Progenitor cell of endocrine pancreas (in vitro differentiated cells): ENCODE results near the gene PDPK1. TPM values are rescaled to one million over a fixed set of nuclear protein-coding genes. Genes with fewer than 3 reads are reported as not detected.

Experiments used
- DNase-seq: peaks from one replicate; pipeline ENCODE4 v3.0.0; 2021; ENCODE audit warnings: low spot score; ENCODE audit not compliant: unreplicated experiment
- H3K27ac Mint-ChIP-seq: 2 replicates; pipeline ENCODE4 v1.8.0; 2021; ENCODE audit warnings: mild to moderate bottlenecking, moderate library complexity, mixed read lengths
- H3K27me3 Mint-ChIP-seq: 2 replicates; pipeline ENCODE4 v1.8.0; 2021; ENCODE audit warnings: mixed read lengths
- H3K36me3 Mint-ChIP-seq: 2 replicates; pipeline ENCODE4 v1.8.0; 2022; ENCODE audit warnings: mixed read lengths; ENCODE audit not compliant: insufficient read depth
- H3K4me1 Mint-ChIP-seq: 2 replicates; pipeline ENCODE4 v1.8.0; 2021; ENCODE audit warnings: low read depth, mixed read lengths
- H3K4me3 Mint-ChIP-seq: 2 replicates; pipeline ENCODE4 v1.8.0; 2021; ENCODE audit warnings: low read depth, mild to moderate bottlenecking, moderate library complexity, mixed read lengths
- H3K9me3 Mint-ChIP-seq: 2 replicates; pipeline ENCODE4 v1.8.0; 2021; ENCODE audit warnings: low read depth, mixed read lengths
- long read RNA-seq: library from polyadenylated mRNA; unstranded; transcript quantifications from one replicate; pipeline ENCODE4 v2.0.0, GENCODE V29; 2020
- total RNA-seq: library from RNA; stranded (reverse); gene quantifications from 2 replicates; pipeline ENCODE4 v1.2.1, GENCODE V29; 2021
- TF ChIP-seq, protein P1 (sequence below): fragments of 200-600 bp; sonication (generic); IDR thresholded peaks from one replicate; pipeline ENCODE4 v1.5.0; 2021; ENCODE audit warnings: antibody characterized with exemption, mild to moderate bottlenecking; ENCODE audit not compliant: unreplicated experiment

The PDPK1 gene
- total RNA-seq = 45.0 and 45.1 TPM in 2 replicates
- long read RNA-seq, full-length matches to known transcripts = 20 of 29 reads
- long read RNA-seq, partial matches to known transcripts = 2 of 29 reads
- long read RNA-seq, other reads (novel, unspliced or antisense) = 7 of 29 reads

GRCh38 chr16:2537451-2538379, at the start of gene PDPK1:
Gene PDPK1, plus strand, starts transcription at chr16:2538021. Its CDS starts 92 bp downstream, at chr16:2538113.
- TF ChIP-seq, protein P1, sequence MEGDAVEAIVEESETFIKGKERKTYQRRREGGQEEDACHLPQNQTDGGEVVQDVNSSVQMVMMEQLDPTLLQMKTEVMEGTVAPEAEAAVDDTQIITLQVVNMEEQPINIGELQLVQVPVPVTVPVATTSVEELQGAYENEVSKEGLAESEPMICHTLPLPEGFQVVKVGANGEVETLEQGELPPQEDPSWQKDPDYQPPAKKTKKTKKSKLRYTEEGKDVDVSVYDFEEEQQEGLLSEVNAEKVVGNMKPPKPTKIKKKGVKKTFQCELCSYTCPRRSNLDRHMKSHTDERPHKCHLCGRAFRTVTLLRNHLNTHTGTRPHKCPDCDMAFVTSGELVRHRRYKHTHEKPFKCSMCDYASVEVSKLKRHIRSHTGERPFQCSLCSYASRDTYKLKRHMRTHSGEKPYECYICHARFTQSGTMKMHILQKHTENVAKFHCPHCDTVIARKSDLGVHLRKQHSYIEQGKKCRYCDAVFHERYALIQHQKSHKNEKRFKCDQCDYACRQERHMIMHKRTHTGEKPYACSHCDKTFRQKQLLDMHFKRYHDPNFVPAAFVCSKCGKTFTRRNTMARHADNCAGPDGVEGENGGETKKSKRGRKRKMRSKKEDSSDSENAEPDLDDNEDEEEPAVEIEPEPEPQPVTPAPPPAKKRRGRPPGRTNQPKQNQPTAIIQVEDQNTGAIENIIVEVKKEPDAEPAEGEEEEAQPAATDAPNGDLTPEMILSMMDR = no peak
- no peaks in the 10 kb centered on the region for H3K9me3 Mint-ChIP-seq
- DNase-seq = peak; percentile 90
- H3K4me3 Mint-ChIP-seq = peak within 1 kb of the TSS; percentile 75
- peak within 1 kb of the TSS; percentile 80 for H3K27ac Mint-ChIP-seq
- no peaks in the 10 kb centered on the region for H3K36me3 Mint-ChIP-seq
- peaks cover 11% of the 10 kb centered on the region for H3K4me1 Mint-ChIP-seq
- no peaks in the 10 kb centered on the region for H3K27me3 Mint-ChIP-seq

DNA sequence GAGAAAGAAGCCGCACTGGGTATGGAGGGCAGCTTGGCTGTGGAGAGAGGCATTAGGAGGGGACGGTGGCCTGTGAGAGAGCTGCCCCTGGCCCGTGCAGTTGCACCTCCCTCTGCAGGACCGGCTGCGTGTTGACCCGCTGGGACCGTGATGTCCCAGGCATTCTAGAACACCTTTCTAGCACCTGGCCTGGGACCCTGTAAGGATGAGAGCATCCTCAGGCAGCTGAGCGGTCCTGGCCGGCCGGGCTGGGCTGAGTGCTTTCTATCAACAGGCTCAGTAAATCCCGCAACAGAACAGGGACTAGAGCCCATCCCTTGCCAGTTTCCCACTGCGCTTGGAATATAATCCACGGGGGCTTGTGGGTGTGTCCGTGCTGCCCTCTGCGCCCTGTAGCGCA, 48.2 kb upstream of the PDPK1 start:
- peaks cover 8% of the 10 kb centered on the region for H3K4me1 Mint-ChIP-seq
- no peak overlapping the region for H3K27ac Mint-ChIP-seq
- no peaks in the 10 kb centered on the region for H3K27me3 Mint-ChIP-seq
- TF ChIP-seq, protein P1 = no peak
- H3K36me3 Mint-ChIP-seq = no peaks in the 10 kb centered on the region
- H3K4me3 Mint-ChIP-seq = no peak overlapping the region
- no peak for DNase-seq
- H3K9me3 Mint-ChIP-seq = no peaks in the 10 kb centered on the region

- H3K27ac Mint-ChIP-seq = no peak overlapping the region
- DNase-seq = no peak
- no peaks in the 10 kb centered on the region for H3K9me3 Mint-ChIP-seq
- TF ChIP-seq, protein P1 = no peak
- H3K36me3 Mint-ChIP-seq = no peaks in the 10 kb centered on the region
- peaks cover 2% of the 10 kb centered on the region for H3K4me1 Mint-ChIP-seq
- H3K4me3 Mint-ChIP-seq = no peak overlapping the region
- no peaks in the 10 kb centered on the region for H3K27me3 Mint-ChIP-seq
Measured at GRCh38 chr16:2490190-2491105, 47.4 kb upstream of the PDPK1 start.

GRCh38 chr16:2492292-2492691, 45.5 kb upstream of the PDPK1 start:
- Mint-ChIP-seq H3K9me3 (no peaks in the 10 kb centered on the region), H3K27ac (no peak overlapping the region), H3K4me1 (peaks cover 2% of the 10 kb centered on the region), H3K36me3 (peaks cover 1% of the 10 kb centered on the region), H3K4me3 (no peak overlapping the region), H3K27me3 (no peaks in the 10 kb centered on the region)
- DNase-seq = no peak
- TF ChIP-seq, protein P1 = no peak

- H3K36me3 Mint-ChIP-seq = peaks cover 1% of the 10 kb centered on the region
- H3K27me3 Mint-ChIP-seq = no peaks in the 10 kb centered on the region
- H3K4me3 Mint-ChIP-seq = no peak overlapping the region
- TF ChIP-seq, protein P1 = no peak
- H3K4me1 Mint-ChIP-seq = peaks cover 2% of the 10 kb centered on the region
- H3K9me3 Mint-ChIP-seq = no peaks in the 10 kb centered on the region
- H3K27ac Mint-ChIP-seq = no peak overlapping the region
- no peak for DNase-seq
Measured at GRCh38 chr16:2493605-2494004, 44.2 kb upstream of the PDPK1 start.
